ENCODE results near the gene NCOA4. TPM values are rescaled to one million over a fixed set of nuclear protein-coding genes. Genes with fewer than 3 reads are reported as not detected.

NCOA4 gene
- total RNA-seq, 1 donor from 2014 or later, result 131 TPM

DNA sequence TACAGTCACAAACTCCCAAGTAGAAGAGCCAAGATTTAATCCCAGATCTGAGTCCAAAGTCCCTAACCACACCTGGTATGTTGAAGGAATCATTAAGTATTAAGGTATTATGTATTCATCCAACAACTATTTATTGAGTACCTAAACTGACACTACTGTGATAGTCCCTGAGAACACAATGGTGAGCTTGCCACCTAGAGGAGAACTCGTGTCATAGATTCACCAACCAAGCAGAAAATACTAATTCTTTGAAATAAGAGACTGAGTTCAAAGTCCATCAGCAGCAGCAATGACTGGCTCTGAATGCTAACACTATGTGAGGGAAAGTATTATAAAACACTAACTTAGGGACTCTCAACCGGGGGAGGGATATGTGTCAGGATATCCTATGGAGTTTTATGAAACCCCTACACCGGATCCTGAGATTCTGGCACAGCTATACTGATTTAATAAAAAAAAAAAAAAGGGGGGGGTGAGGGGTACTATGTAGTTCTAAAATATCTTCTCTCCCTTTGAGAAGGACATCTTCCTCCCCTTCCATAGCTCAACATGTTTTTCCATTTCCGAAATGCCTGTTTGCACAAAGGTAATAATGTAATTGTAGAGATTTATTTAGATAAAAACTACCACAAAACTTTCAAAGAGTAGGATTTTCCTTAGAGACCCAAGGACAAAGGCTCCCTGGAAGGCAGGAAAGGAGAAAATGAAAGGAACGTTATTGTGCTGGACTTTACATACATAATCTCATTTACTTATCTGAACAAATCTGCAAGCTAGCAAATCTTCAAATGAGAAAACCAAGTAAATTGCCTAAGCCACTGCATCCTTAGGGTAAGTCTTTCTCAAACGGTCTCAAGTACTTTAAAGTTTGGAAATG lies 1.6 kb downstream of the NCOA4 start:
- TF ChIP-seq, protein P1, sequence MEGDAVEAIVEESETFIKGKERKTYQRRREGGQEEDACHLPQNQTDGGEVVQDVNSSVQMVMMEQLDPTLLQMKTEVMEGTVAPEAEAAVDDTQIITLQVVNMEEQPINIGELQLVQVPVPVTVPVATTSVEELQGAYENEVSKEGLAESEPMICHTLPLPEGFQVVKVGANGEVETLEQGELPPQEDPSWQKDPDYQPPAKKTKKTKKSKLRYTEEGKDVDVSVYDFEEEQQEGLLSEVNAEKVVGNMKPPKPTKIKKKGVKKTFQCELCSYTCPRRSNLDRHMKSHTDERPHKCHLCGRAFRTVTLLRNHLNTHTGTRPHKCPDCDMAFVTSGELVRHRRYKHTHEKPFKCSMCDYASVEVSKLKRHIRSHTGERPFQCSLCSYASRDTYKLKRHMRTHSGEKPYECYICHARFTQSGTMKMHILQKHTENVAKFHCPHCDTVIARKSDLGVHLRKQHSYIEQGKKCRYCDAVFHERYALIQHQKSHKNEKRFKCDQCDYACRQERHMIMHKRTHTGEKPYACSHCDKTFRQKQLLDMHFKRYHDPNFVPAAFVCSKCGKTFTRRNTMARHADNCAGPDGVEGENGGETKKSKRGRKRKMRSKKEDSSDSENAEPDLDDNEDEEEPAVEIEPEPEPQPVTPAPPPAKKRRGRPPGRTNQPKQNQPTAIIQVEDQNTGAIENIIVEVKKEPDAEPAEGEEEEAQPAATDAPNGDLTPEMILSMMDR (IDR thresholded peaks at IDR 0.05; ENCODE audit: insufficient read depth, low read length, poor library complexity, severe bottlenecking), result peak; percentile 73
- peak; percentile 21 for DNase-seq (ENCODE audit: low read depth)
- no peaks in the 10 kb centered on the region for H3K36me3 ChIP-seq (ENCODE audit: control insufficient read depth, insufficient read depth, low read length)
- H3K4me3 ChIP-seq (ENCODE audit: low read depth, low read length), result peak overlapping the region; percentile 69
- H3K27me3 ChIP-seq (ENCODE audit: control insufficient read depth, insufficient read depth, low read length), result no peaks in the 10 kb centered on the region

DNA sequence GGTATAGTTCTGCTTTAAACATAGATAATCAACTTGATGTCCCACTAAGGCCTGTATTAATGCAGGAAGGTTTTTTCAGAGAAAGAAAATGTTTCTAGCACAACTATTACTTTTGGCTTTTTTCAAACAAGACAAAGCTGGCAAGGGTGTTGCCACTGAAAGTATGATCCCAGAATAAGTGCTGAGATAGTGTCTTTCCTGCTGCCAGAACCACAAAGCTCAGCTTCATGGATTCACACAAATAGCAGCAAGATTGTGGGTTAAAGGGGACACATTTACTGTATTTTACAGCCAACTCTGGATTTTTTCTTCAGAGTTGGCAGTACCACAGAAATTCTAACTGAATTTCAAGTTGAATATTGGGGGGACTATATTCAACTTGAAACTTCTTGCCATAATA lies 4.3 kb downstream of the NCOA4 start:
- no peak for DNase-seq (ENCODE audit: low read depth)
- no peaks in the 10 kb centered on the region for H3K27me3 ChIP-seq (ENCODE audit: control insufficient read depth, insufficient read depth, low read length)
- TF ChIP-seq, protein P1 (IDR thresholded peaks at IDR 0.05; ENCODE audit: insufficient read depth, low read length, poor library complexity, severe bottlenecking), result no peak
- H3K4me3 ChIP-seq (ENCODE audit: low read depth, low read length), result no peak overlapping the region
- no peaks in the 10 kb centered on the region for H3K36me3 ChIP-seq (ENCODE audit: control insufficient read depth, insufficient read depth, low read length)

DNA sequence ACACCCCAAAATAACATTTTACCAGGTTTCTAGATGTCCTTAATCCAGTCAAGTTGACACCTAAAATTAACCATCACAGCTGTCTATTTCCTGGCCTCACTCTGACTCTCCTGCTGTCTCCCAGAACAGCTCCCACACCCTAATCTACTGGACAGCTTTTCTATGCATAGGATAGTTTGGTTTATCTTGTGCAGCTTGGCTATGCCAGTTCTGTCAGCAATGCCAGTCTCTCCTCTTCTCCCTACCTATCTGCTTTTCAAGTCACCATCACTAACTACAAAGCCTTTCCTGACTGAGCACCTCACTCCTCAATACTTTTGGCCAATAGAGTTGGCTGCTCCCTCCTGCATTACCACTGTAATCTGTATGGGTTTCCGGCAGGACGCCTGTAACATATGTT lies 5.0 kb downstream of the NCOA4 start:
- Histone ChIP-seq H3K4me3 (ENCODE audit: low read depth, low read length) (no peak overlapping the region), H3K27me3 (ENCODE audit: control insufficient read depth, insufficient read depth, low read length) (no peaks in the 10 kb centered on the region), H3K36me3 (ENCODE audit: control insufficient read depth, insufficient read depth, low read length) (no peaks in the 10 kb centered on the region)
- no peak for DNase-seq (ENCODE audit: low read depth)
- TF ChIP-seq, protein P1 (IDR thresholded peaks at IDR 0.05; ENCODE audit: insufficient read depth, low read length, poor library complexity, severe bottlenecking), result no peak

DNA sequence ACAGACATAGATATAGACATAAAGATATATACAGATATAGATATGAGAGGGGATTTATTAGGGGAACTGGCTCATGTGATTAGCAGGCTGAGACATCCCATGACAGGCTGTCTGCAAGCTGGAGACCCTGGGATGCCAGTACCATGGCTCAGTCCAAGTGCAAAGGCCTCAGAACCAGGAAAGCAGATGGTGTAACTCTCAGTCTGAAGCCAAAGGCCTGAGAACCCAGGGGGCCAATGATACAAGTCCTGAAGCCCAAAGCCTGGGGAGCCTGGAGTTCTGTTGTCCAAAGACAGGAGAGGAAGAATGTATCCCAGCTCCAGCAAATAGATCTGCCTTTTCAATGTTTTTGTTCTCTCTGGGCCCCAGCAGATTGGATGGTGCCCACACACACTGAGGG lies 5.5 kb downstream of the NCOA4 start:
- TF ChIP-seq, protein P1 (IDR thresholded peaks at IDR 0.05; ENCODE audit: insufficient read depth, low read length, poor library complexity, severe bottlenecking), result no peak
- no peak for DNase-seq (ENCODE audit: low read depth)
- no peak overlapping the region for H3K4me3 ChIP-seq (ENCODE audit: low read depth, low read length)
- H3K27me3 ChIP-seq (ENCODE audit: control insufficient read depth, insufficient read depth, low read length), result no peaks in the 10 kb centered on the region
- H3K36me3 ChIP-seq (ENCODE audit: control insufficient read depth, insufficient read depth, low read length), result no peaks in the 10 kb centered on the region

DNA sequence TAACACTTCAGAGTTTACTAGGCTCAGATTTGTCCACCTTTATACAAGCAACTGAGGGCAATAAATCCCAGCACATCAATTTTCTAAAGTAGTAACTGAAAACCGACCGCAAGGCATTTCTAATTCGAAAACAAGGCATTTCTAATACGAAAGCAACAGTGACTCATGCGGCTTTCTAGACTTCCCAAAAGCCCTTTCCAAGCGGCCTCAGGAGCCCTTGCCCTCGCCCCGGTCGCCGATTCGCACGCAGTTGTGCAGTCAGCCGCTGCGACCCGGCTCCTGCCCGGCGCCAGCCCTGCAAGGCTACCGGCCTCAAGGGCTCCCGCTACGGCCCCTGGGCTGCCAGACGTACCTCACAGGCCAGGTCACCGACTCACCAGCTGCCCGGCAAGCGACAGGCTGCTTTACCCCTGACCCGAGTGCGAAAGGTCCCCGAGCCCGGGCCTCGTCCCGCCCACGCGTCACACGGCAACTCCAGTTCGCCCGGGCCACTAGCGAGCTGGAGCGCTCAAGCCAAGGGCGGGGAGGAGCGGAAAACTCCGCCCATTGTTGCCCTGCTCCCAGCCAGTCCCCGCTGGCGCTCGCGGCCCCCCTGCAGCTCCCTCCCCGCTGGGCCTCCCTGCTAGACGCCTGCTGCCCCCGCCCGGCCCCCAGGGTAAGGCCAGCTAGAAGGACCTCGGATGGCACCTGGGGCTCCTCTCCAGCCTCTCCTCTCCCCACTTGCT lies 7.3 kb downstream of the NCOA4 start:
- Histone ChIP-seq H3K4me3 (ENCODE audit: low read depth, low read length) (peak overlapping the region; percentile 64), H3K36me3 (ENCODE audit: control insufficient read depth, insufficient read depth, low read length) (no peaks in the 10 kb centered on the region), H3K27me3 (ENCODE audit: control insufficient read depth, insufficient read depth, low read length) (no peaks in the 10 kb centered on the region)
- TF ChIP-seq, protein P1 (IDR thresholded peaks at IDR 0.05; ENCODE audit: insufficient read depth, low read length, poor library complexity, severe bottlenecking), result peak; percentile 31
- peak; percentile 85 for DNase-seq (ENCODE audit: low read depth)
